C4-2B (cell line): ENCODE measurements around the gene GID4.

Source experiments
- H3K27ac ChIP-seq: fragments of 450-650 bp; 2 replicates; pipeline ENCODE4 v1.5.1; 2017
- CTCF ChIP-seq: fragments of 450-650 bp; conservative IDR thresholded peaks from 2 replicates; pipeline ENCODE4 v1.5.1; 2017; ENCODE audit warnings: mild to moderate bottlenecking
- ZFX ChIP-seq: fragments of 450-650 bp; IDR thresholded peaks from 2 replicates; pipeline ENCODE4 v1.6.1; 2017

GID4 gene

GRCh38 chr17:18035704-18036103, 3.5 kb upstream of the GID4 start:
- H3K27ac ChIP-seq: no peak overlapping the region
- TF ChIP-seq ZFX (no peak), CTCF (no peak)

GRCh38 chr17:18037486-18037885, 1.7 kb upstream of the GID4 start:
- H3K27ac ChIP-seq: no peak overlapping the region
- TF ChIP-seq CTCF (no peak), ZFX (no peak)

- no peak for TF ChIP-seq ZFX
- TF ChIP-seq CTCF: no peak
Observed at GRCh38 chr17:18038149-18038850, 908 bp upstream of the GID4 start.

GRCh38 chr17:18039535-18040260, 490 bp downstream of the GID4 start:
- H3K27ac ChIP-seq: peak overlapping the region; percentile 75
- TF ChIP-seq ZFX (peak; percentile 86), CTCF (no peak)

More at GRCh38 chr17:18038149-18038850, 908 bp upstream of the GID4 start:
- H3K27ac ChIP-seq: peak overlapping the region; percentile 75

GRCh38 chr17:18040261-18040858, 1.2 kb downstream of the GID4 start:
- H3K27ac ChIP-seq: peak overlapping the region; percentile 75
- TF ChIP-seq CTCF (no peak), ZFX (no peak)

GRCh38 chr17:18041776-18042175, 2.6 kb downstream of the GID4 start:
- H3K27ac ChIP-seq: no peak overlapping the region
- TF ChIP-seq ZFX (no peak), CTCF (no peak)

GRCh38 chr17:18042983-18043382, 3.8 kb downstream of the GID4 start:
- no peak overlapping the region for H3K27ac ChIP-seq
- no peak for TF ChIP-seq ZFX
- TF ChIP-seq CTCF: no peak
